ENCODE results near the gene RAPSN. TPM values are rescaled to one million over a fixed set of nuclear protein-coding genes. Genes with fewer than 3 reads are reported as not detected.

Gene RAPSN
- total and polyA plus RNA-seq, 5 experiments from 2014 or later, result 1.3 to 1.5 TPM; not detected in 3

- Mint-ChIP-seq H3K27me3 (no peaks in the 10 kb centered on the region), H3K36me3 (peaks cover 0 to 71% (median 17%) of the 10 kb centered on the region in 3 donors), H3K9me3 (no peaks in the 10 kb centered on the region), H3K27ac (peak overlapping the region in 4 of 10 donors; percentile 8 to 67 (median 30)), H3K4me1 (peaks cover 0 to 3% (median 2%) of the 10 kb centered on the region in 4 donors), H3K4me3 (no peak overlapping the region)
- POLR2A ChIA-PET, result interaction anchor here (0.6 to 3.4 kb wide), 4 partner anchors 8 to 527 kb away, joined by 3 to 17 read pairs (median 8); partner anchors contain the start of genes PSMC3 and SLC39A13
- peak in 1 of 2 donors; percentile 16 for ATAC-seq
- DNase-seq, result no peak
These were observed 30.3 kb downstream of the RAPSN start for GRCh38 chr11:47418454-47419259.

- DNase-seq (no peak), ATAC-seq (no peak)
- peaks cover 0 to 3% (median 1%) of the 10 kb centered on the region in 4 donors for H3K4me1 Mint-ChIP-seq
- peaks cover 0 to 68% (median 14%) of the 10 kb centered on the region in 3 donors for H3K36me3 Mint-ChIP-seq
- POLR2A ChIA-PET, result interaction anchor here (1.7 to 3.4 kb wide), 3 partner anchors 8 to 10 kb away, joined by 5 to 17 read pairs (median 12); partner anchors contain the start of genes PSMC3 and SLC39A13
- H3K4me3 Mint-ChIP-seq, result no peak overlapping the region
- no peaks in the 10 kb centered on the region for H3K9me3 Mint-ChIP-seq
- H3K27me3 Mint-ChIP-seq, result no peaks in the 10 kb centered on the region
- peak overlapping the region in 5 of 10 donors; percentile 18 to 67 (median 40) for H3K27ac Mint-ChIP-seq
These were observed 31.2 kb downstream of the RAPSN start for GRCh38 chr11:47417712-47418111.

- DNase-seq, result no peak
- Mint-ChIP-seq H3K27ac (no peak overlapping the region), H3K4me3 (no peak overlapping the region), H3K27me3 (no peaks in the 10 kb centered on the region), H3K9me3 (no peaks in the 10 kb centered on the region), H3K4me1 (peaks cover 0 to 5% (median 2%) of the 10 kb centered on the region in 4 donors), H3K36me3 (peaks cover 0 to 58% (median 13%) of the 10 kb centered on the region in 3 donors)
- ATAC-seq, result no peak
- POLR2A ChIA-PET, result interaction anchor here (3.4 kb wide), 1 partner anchor 10 kb away, joined by 17 read pairs; the partner anchor contains the start of gene PSMC3
These were observed 32.9 kb downstream of the RAPSN start for GRCh38 chr11:47415949-47416472.

- Mint-ChIP-seq H3K27me3 (no peaks in the 10 kb centered on the region), H3K4me3 (no peak overlapping the region), H3K27ac (peak overlapping the region in 3 of 10 donors; percentile 4 to 65 (median 49)), H3K9me3 (no peaks in the 10 kb centered on the region), H3K36me3 (peaks cover 0 to 52% (median 13%) of the 10 kb centered on the region in 3 donors), H3K4me1 (peaks cover 0 to 6% (median 3%) of the 10 kb centered on the region in 4 donors)
- POLR2A ChIA-PET, result interaction anchor here (3.4 kb wide), 1 partner anchor 11 kb away, joined by 17 read pairs; the partner anchor contains the start of gene PSMC3
- ATAC-seq, result no peak
- no peak for DNase-seq
These were observed 33.7 kb downstream of the RAPSN start for GRCh38 chr11:47415091-47415854.

- POLR2A ChIA-PET, result interaction anchor here (0.9 kb wide), 1 partner anchor 41 kb away, joined by 3 read pairs; no protein-coding TSS in a partner anchor
- no peak overlapping the region for H3K27ac Mint-ChIP-seq
These were observed 34.3 kb downstream of the RAPSN start for GRCh38 chr11:47414685-47415070.

GRCh38 chr11:47413908-47414684, 34.8 kb downstream of the RAPSN start:
- ATAC-seq, result no peak
- Mint-ChIP-seq H3K27me3 (no peaks in the 10 kb centered on the region), H3K27ac (peak overlapping the region in 4 of 10 donors; percentile 9 to 82 (median 69)), H3K4me1 (peaks cover 7 to 11% (median 8%) of the 10 kb centered on the region in 4 donors), H3K4me3 (peak overlapping the region in 1 of 10 donors; percentile 15), H3K36me3 (peaks cover 0 to 40% (median 5%) of the 10 kb centered on the region in 3 donors), H3K9me3 (no peaks in the 10 kb centered on the region)
- POLR2A ChIA-PET, result interaction anchor here (0.9 kb wide), 1 partner anchor 40 kb away, joined by 3 read pairs; no protein-coding TSS in a partner anchor
- no peak for DNase-seq

More at GRCh38 chr11:47414685-47415070, 34.3 kb downstream of the RAPSN start:
- H3K9me3 Mint-ChIP-seq, result no peaks in the 10 kb centered on the region
- H3K4me1 Mint-ChIP-seq, result peaks cover 1 to 6% (median 5%) of the 10 kb centered on the region in 4 donors
- no peak for ATAC-seq
- no peak for DNase-seq
- no peak overlapping the region for H3K4me3 Mint-ChIP-seq
- peaks cover 0 to 46% (median 7%) of the 10 kb centered on the region in 3 donors for H3K36me3 Mint-ChIP-seq
- H3K27me3 Mint-ChIP-seq, result no peaks in the 10 kb centered on the region

- peaks cover 0 to 33% (median 5%) of the 10 kb centered on the region in 3 donors for H3K36me3 Mint-ChIP-seq
- peaks cover 9 to 15% (median 13%) of the 10 kb centered on the region in 4 donors for H3K4me1 Mint-ChIP-seq
- ATAC-seq (no peak), DNase-seq (no peak)
- H3K27me3 Mint-ChIP-seq, result no peaks in the 10 kb centered on the region
- H3K9me3 Mint-ChIP-seq, result no peaks in the 10 kb centered on the region
- H3K27ac Mint-ChIP-seq, result no peak overlapping the region
- no peak overlapping the region for H3K4me3 Mint-ChIP-seq
- POLR2A ChIA-PET, result no interaction called here
These were observed 35.6 kb downstream of the RAPSN start for GRCh38 chr11:47413351-47413750.

GRCh38 chr11:47411884-47412746, 36.8 kb downstream of the RAPSN start:
- Mint-ChIP-seq H3K9me3 (no peaks in the 10 kb centered on the region), H3K4me1 (peaks cover 9 to 24% (median 21%) of the 10 kb centered on the region in 4 donors), H3K27me3 (no peaks in the 10 kb centered on the region), H3K27ac (peak overlapping the region in 1 of 10 donors; percentile 10), H3K36me3 (peaks cover 0 to 24% (median 5%) of the 10 kb centered on the region in 3 donors), H3K4me3 (no peak overlapping the region)
- DNase-seq (peak in 8 of 10 donors; percentile 14 to 70 (median 46)), ATAC-seq (no peak)
- POLR2A ChIA-PET, result interaction anchor here (0.5 to 5.9 kb wide), 12 partner anchors 11 to 257 kb away, joined by 3 to 36 read pairs (median 5); partner anchors contain the start of genes PSMC3 and SPI1

GRCh38 chr11:47410370-47411264, 38.3 kb downstream of the RAPSN start:
- no peaks in the 10 kb centered on the region for H3K9me3 Mint-ChIP-seq

More at GRCh38 chr11:47410370-47411264, 38.3 kb downstream of the RAPSN start:
- Mint-ChIP-seq H3K36me3 (peaks cover 0 to 19% (median 5%) of the 10 kb centered on the region in 3 donors), H3K27me3 (no peaks in the 10 kb centered on the region), H3K4me3 (peak overlapping the region in 7 of 10 donors; percentile 10 to 48 (median 37)), H3K27ac (peak overlapping the region in 2 of 10 donors; percentile 21 to 54), H3K4me1 (peaks cover 9 to 28% (median 25%) of the 10 kb centered on the region in 4 donors)
- no peak for ATAC-seq
- POLR2A ChIA-PET, result interaction anchor here (1.2 to 5.9 kb wide), 8 partner anchors 8 to 195 kb away, joined by 3 to 36 read pairs (median 6); partner anchors contain the start of genes DDB2, PSMC3 and SPI1
- DNase-seq, result no peak
